Stimulated activated CD4-positive, alpha-beta T cell treated with anti-CD3 and anti-CD28 coated beads, Interleukin-1b, Interleukin-23, amount 100 ng/mL, for 1 hour (primary cell): ENCODE results near the gene ULBP2.
"Not testable (repeated sequence)": the region's sequence is repeated elsewhere in the genome, so short reads cannot be mapped to it uniquely, and the experiment has no call there.

Experiments used
- DNase-seq, 2 donors: peaks; one replicate each; pipeline ENCODE4 v3.0.0-alpha.2; 2020; ENCODE audit warnings: low read depth in 2 of 2

Gene ULBP2

GRCh38 chr6:149948616-149949015, 6.8 kb downstream of the ULBP2 start:
- no peak for DNase-seq

GRCh38 chr6:149950423-149950822, 8.6 kb downstream of the ULBP2 start:
- no peak for DNase-seq

- no peak for DNase-seq
Measured at GRCh38 chr6:149951096-149951495, 9.3 kb downstream of the ULBP2 start.

GRCh38 chr6:149951626-149952025, 9.8 kb downstream of the ULBP2 start:
- DNase-seq = no peak

- not testable (repeated sequence) for DNase-seq
Measured at GRCh38 chr6:149953390-149953789, 11.6 kb downstream of the ULBP2 start.

GRCh38 chr6:149953934-149954327, 12.1 kb downstream of the ULBP2 start:
- DNase-seq = not testable (repeated sequence)

- not testable (repeated sequence) for DNase-seq
Measured at GRCh38 chr6:149954328-149954983, 12.6 kb downstream of the ULBP2 start.

- not testable (repeated sequence) for DNase-seq
Measured at GRCh38 chr6:149954984-149955653, 13.3 kb downstream of the ULBP2 start.

- DNase-seq = not testable (repeated sequence)
Measured at GRCh38 chr6:149955654-149956317, 14.0 kb downstream of the ULBP2 start.

- not testable (repeated sequence) for DNase-seq
Measured at GRCh38 chr6:149958124-149958523, 16.3 kb downstream of the ULBP2 start.

GRCh38 chr6:149959806-149960205, 18.0 kb downstream of the ULBP2 start:
- DNase-seq = not testable (repeated sequence)

- DNase-seq = no peak
Measured at GRCh38 chr6:149960488-149960887, 18.7 kb downstream of the ULBP2 start.

- no peak for DNase-seq
Measured at GRCh38 chr6:149961728-149962425, 20.1 kb downstream of the ULBP2 start.

- no peak for DNase-seq
Measured at GRCh38 chr6:149962461-149963211, 20.8 kb downstream of the ULBP2 start.

- no peak for DNase-seq
Measured at GRCh38 chr6:149963212-149963461, 21.3 kb downstream of the ULBP2 start.

GRCh38 chr6:149963462-149964307, 21.9 kb downstream of the ULBP2 start, which contains the start of gene ULBP1:
ULBP1 (plus strand) TSS chr6:149963943; CDS start chr6:149964050, 107 bp downstream.
- DNase-seq = peak in 1 of 2 donors; percentile 66

- DNase-seq = no peak
Measured at GRCh38 chr6:149964308-149965193, 22.7 kb downstream of the ULBP2 start.

- DNase-seq = no peak
Measured at GRCh38 chr6:149965194-149966020, 23.6 kb downstream of the ULBP2 start.

- DNase-seq = not testable (repeated sequence)
Measured at GRCh38 chr6:149966319-149966718, 24.5 kb downstream of the ULBP2 start.
